Activated CD8-positive, alpha-beta T cell treated with anti-CD3 and anti-CD28 coated beads for 36 hours (primary cell): ENCODE measurements around the gene OPALIN. TPM values are rescaled to one million over a fixed set of nuclear protein-coding genes. Genes with fewer than 3 reads are reported as not detected.

ENCODE experiments used
- ATAC-seq: fragments of 200-7000 bp; cut with Tn5 transposase; one replicate; pipeline ENCODE4 v1.10.0; 2021; ENCODE audit warnings: mild to moderate bottlenecking, moderate library complexity
- CTCF ChIA-PET: fragments of 350-600 bp; sonication (Branson Sonifier 250); formaldehyde crosslinking; loops from one replicate; lab custom pipeline; 2021; ENCODE audit warnings: antibody characterized with exemption; lab: Charles Lee
- POLR2A ChIA-PET: fragments of 350-600 bp; sonication (Branson Sonifier 250); formaldehyde crosslinking; loops from one replicate; lab custom pipeline; 2021; ENCODE audit warnings: antibody characterized with exemption; lab: Charles Lee
- DNase-seq: peaks from one replicate; pipeline ENCODE4 v3.0.0-alpha.2; 2020
- H3K27ac Mint-ChIP-seq: one replicate; pipeline ENCODE4 v1.8.0; 2021; ENCODE audit warnings: mild to moderate bottlenecking, mixed read lengths
- H3K27me3 Mint-ChIP-seq: one replicate; pipeline ENCODE4 v1.8.0; 2021; ENCODE audit warnings: mixed read lengths
- H3K36me3 Mint-ChIP-seq: one replicate; pipeline ENCODE4 v1.8.0; 2021; ENCODE audit warnings: low read depth, mixed read lengths
- H3K4me1 Mint-ChIP-seq: one replicate; pipeline ENCODE4 v1.8.0; 2021; ENCODE audit warnings: low read depth, mixed read lengths
- H3K4me3 Mint-ChIP-seq: one replicate; pipeline ENCODE4 v1.8.0; 2021; ENCODE audit warnings: mild to moderate bottlenecking, moderate library complexity, mixed read lengths
- H3K9me3 Mint-ChIP-seq: one replicate; pipeline ENCODE4 v1.8.0; 2021; ENCODE audit warnings: mixed read lengths
- CTCF ChIP-seq: fragments of 200-600 bp; IDR thresholded peaks from one replicate; pipeline ENCODE4 v1.8.0; 2022; ENCODE audit warnings: antibody characterized with exemption, mild to moderate bottlenecking
- intact Hi-C: fragments of 100-400 bp; cut with micrococcal nuclease; formaldehyde crosslinking; loops from one replicate; pipeline ENCODE4 v1.10.0; 2022
- total RNA-seq, 2 experiments: library from RNA; stranded (reverse); gene quantifications; one replicate each; pipeline ENCODE4 v1.2.3, GENCODE V29; 2021

Gene OPALIN
- total RNA-seq, 2 experiments from 2014 or later: not detected

GRCh38 chr10:96365571-96365970, 6.8 kb upstream of the OPALIN start:
- no peaks in the 10 kb centered on the region for H3K36me3 Mint-ChIP-seq
- no peak for TF ChIP-seq CTCF
- CTCF ChIA-PET: interaction anchor here (1.3 to 3.7 kb wide), 2 partner anchors 9 to 349 kb away, joined by 5 to 25 read pairs; no protein-coding TSS in a partner anchor

GRCh38 chr10:96360766-96361165, 2.0 kb upstream of the OPALIN start:
- DNase-seq (no peak), ATAC-seq (no peak)
- ChIA-PET CTCF (interaction anchor here (1.2 kb wide), 1 partner anchor 10 kb away, joined by 3 read pairs; no protein-coding TSS in a partner anchor), POLR2A (no interaction called here)
- intact Hi-C loops: no loop called here
- Mint-ChIP-seq H3K4me3 (no peak overlapping the region), H3K9me3 (no peaks in the 10 kb centered on the region), H3K27ac (no peak overlapping the region), H3K36me3 (no peaks in the 10 kb centered on the region), H3K4me1 (no peaks in the 10 kb centered on the region), H3K27me3 (peaks cover 8% of the 10 kb centered on the region)
- TF ChIP-seq CTCF: no peak

More at GRCh38 chr10:96365571-96365970, 6.8 kb upstream of the OPALIN start:
- Mint-ChIP-seq H3K4me3 (no peak overlapping the region), H3K4me1 (no peaks in the 10 kb centered on the region), H3K9me3 (no peaks in the 10 kb centered on the region), H3K27me3 (no peaks in the 10 kb centered on the region), H3K27ac (no peak overlapping the region)
- POLR2A ChIA-PET: interaction anchor here (0.9 kb wide), 1 partner anchor 9 kb away, joined by 4 read pairs; no protein-coding TSS in a partner anchor
- intact Hi-C loops: no loop called here
- DNase-seq (no peak), ATAC-seq (no peak)

GRCh38 chr10:96360331-96360730, 1.5 kb upstream of the OPALIN start:
- H3K27ac Mint-ChIP-seq: no peak overlapping the region
- H3K36me3 Mint-ChIP-seq: no peaks in the 10 kb centered on the region
- no peaks in the 10 kb centered on the region for H3K9me3 Mint-ChIP-seq
- H3K27me3 Mint-ChIP-seq: peaks cover 8% of the 10 kb centered on the region
- TF ChIP-seq CTCF: no peak
- H3K4me1 Mint-ChIP-seq: no peaks in the 10 kb centered on the region
- ChIA-PET CTCF (interaction anchor here (1.2 to 2.1 kb wide), 2 partner anchors 10 kb away, joined by 3 to 15 read pairs; no protein-coding TSS in a partner anchor), POLR2A (no interaction called here)
- no peak overlapping the region for H3K4me3 Mint-ChIP-seq
- ATAC-seq (no peak), DNase-seq (no peak)
- intact Hi-C loops: no loop called here

GRCh38 chr10:96359616-96360015, 814 bp upstream of the OPALIN start:
- DNase-seq (no peak), ATAC-seq (no peak)
- intact Hi-C loops: no loop called here
- no peaks in the 10 kb centered on the region for H3K9me3 Mint-ChIP-seq
- H3K27ac Mint-ChIP-seq: no peak overlapping the region
- no peak overlapping the region for H3K4me3 Mint-ChIP-seq
- peaks cover 10% of the 10 kb centered on the region for H3K27me3 Mint-ChIP-seq
- no peaks in the 10 kb centered on the region for H3K4me1 Mint-ChIP-seq
- ChIA-PET CTCF (interaction anchor here (2.1 kb wide), 1 partner anchor 11 kb away, joined by 15 read pairs; no protein-coding TSS in a partner anchor), POLR2A (no interaction called here)
- no peaks in the 10 kb centered on the region for H3K36me3 Mint-ChIP-seq
- no peak for TF ChIP-seq CTCF

GRCh38 chr10:96357038-96357620, 1.7 kb downstream of the OPALIN start:
- DNase-seq: no peak
- Mint-ChIP-seq H3K9me3 (no peaks in the 10 kb centered on the region), H3K27me3 (peaks cover 10% of the 10 kb centered on the region), H3K27ac (no peak overlapping the region), H3K4me3 (no peak overlapping the region), H3K4me1 (no peaks in the 10 kb centered on the region), H3K36me3 (no peaks in the 10 kb centered on the region)
- no peak for ATAC-seq
- ChIA-PET POLR2A (no interaction called here), CTCF (interaction anchor here (0.6 to 2.0 kb wide), 5 partner anchors 13 to 284 kb away, joined by 3 to 7 read pairs (median 5); no protein-coding TSS in a partner anchor)
- intact Hi-C loops: no loop called here
- no peak for TF ChIP-seq CTCF
